B cell (primary cell): ENCODE results near the gene GYPA. TPM values are rescaled to one million over a fixed set of nuclear protein-coding genes. Genes with fewer than 3 reads are reported as not detected.
"Not testable (repeated sequence)": the region's sequence is repeated elsewhere in the genome, so short reads cannot be mapped to it uniquely, and the experiment has no call there.

Experiments
- ATAC-seq: fragments of 200-7000 bp; cut with Tn5 transposase; one replicate; pipeline ENCODE4 v1.10.0; 2021; ENCODE audit warnings: low read depth, mild to moderate bottlenecking, moderate number of reproducible peaks, moderate library complexity
- CTCF ChIA-PET: fragments of 350-600 bp; sonication (Branson Sonifier 250); formaldehyde crosslinking; loops from one replicate; lab custom pipeline; 2021; ENCODE audit warnings: antibody characterized with exemption, inconsistent platforms; lab: Charles Lee
- POLR2A ChIA-PET: fragments of 350-600 bp; sonication (Branson Sonifier 250); formaldehyde crosslinking; loops from one replicate; lab custom pipeline; 2021; ENCODE audit warnings: antibody characterized with exemption; lab: Charles Lee
- DNase-seq: peaks from one replicate; pipeline ENCODE4 v3.0.0; 2013
- H2AFZ ChIP-seq: 2 replicates; pipeline ENCODE4 v1.6.1; 2012; ENCODE audit warnings: mild to moderate bottlenecking, low read depth, low read length; ENCODE audit not compliant: insufficient read depth, poor library complexity, severe bottlenecking
- H3K27ac ChIP-seq, 2 donors: 1 replicate in 1 of 2; 2 replicates in 1 of 2; pipeline ENCODE4 v1.5.1; 2012 to 2013; ENCODE audit warnings: low read length in 2 of 2, mild to moderate bottlenecking in 2 of 2, moderate library complexity in 1 of 2
- H3K27me3 ChIP-seq, 4 experiments: fragments of 200-600 bp in 1 of 4; sonication (generic) in 1 of 4; replicated peaks in 1 of 4; 1 replicate in 2 of 4; 2 replicates in 2 of 4; pipeline versions ENCODE4 v1.6.1 to v1.7.0; 2013 to 2016; ENCODE audit warnings: low read length in 3 of 4, mild to moderate bottlenecking in 2 of 4, mixed read lengths in 1 of 4, moderate library complexity in 1 of 4; ENCODE audit not compliant: insufficient read depth in 4 of 4, control insufficient read depth in 3 of 4; ENCODE audit errors: control extremely low read depth in 1 of 4
- H3K36me3 ChIP-seq, 2 experiments: replicated peaks in 1 of 2; 1 replicate in 1 of 2; 2 replicates in 1 of 2; pipeline versions ENCODE4 v1.6.1 to v1.7.1; 2013; ENCODE audit warnings: low read length in 1 of 2; ENCODE audit not compliant: insufficient read depth in 2 of 2, control insufficient read depth in 1 of 2; ENCODE audit errors: control extremely low read depth in 1 of 2, extremely low read depth in 1 of 2
- H3K4me1 ChIP-seq, 2 donors: fragments of 200-600 bp in 1 of 2; sonication (generic) in 1 of 2; 1 replicate in 1 of 2; 2 replicates in 1 of 2; pipeline versions ENCODE4 v1.5.1 to v1.6.1; 2013 to 2017; ENCODE audit warnings: low read length in 2 of 2; ENCODE audit not compliant: control insufficient read depth in 2 of 2, insufficient read depth in 2 of 2
- H3K4me2 ChIP-seq: replicated peaks from 2 replicates; pipeline ENCODE3; 2012; ENCODE audit warnings: mild to moderate bottlenecking, low read depth, low read length; ENCODE audit not compliant: poor library complexity, severe bottlenecking
- H3K4me3 ChIP-seq, 5 experiments: fragments of 200-600 bp in 1 of 5; sonication (generic) in 1 of 5; 1 replicate in 3 of 5; 2 replicates in 2 of 5; pipeline versions ENCODE4 v1.5.1 to v1.7.0; 2011 to 2016; ENCODE audit warnings: low read length in 4 of 5, mild to moderate bottlenecking in 4 of 5, low read depth in 2 of 5, control low read depth in 1 of 5, moderate library complexity in 1 of 5; ENCODE audit not compliant: insufficient read depth in 1 of 5; ENCODE audit errors: control extremely low read depth in 1 of 5, extremely low read depth in 1 of 5
- H3K79me2 ChIP-seq: fragments of 200-600 bp; sonication (generic); one replicate; pipeline ENCODE4 v1.6.0; 2016; ENCODE audit warnings: low read length; ENCODE audit not compliant: control insufficient read depth, insufficient read depth
- H3K9ac ChIP-seq: fragments of 200-600 bp; sonication (generic); 2 replicates; pipeline ENCODE4 v1.6.1; 2017; ENCODE audit warnings: mild to moderate bottlenecking, low read length, moderate library complexity
- H3K9me3 ChIP-seq, 3 donors: one replicate each; pipeline versions ENCODE4 v1.6.1 to v1.7.1; 2013; ENCODE audit warnings: low read length in 2 of 3; ENCODE audit not compliant: control insufficient read depth in 2 of 3, insufficient read depth in 1 of 3; ENCODE audit errors: control extremely low read depth in 1 of 3
- H4K20me1 ChIP-seq: 2 replicates; pipeline ENCODE4 v1.6.0; 2012; ENCODE audit warnings: mild to moderate bottlenecking, low read length; ENCODE audit not compliant: insufficient read depth, control insufficient read depth, poor library complexity, severe bottlenecking
- H3K27ac Mint-ChIP-seq: one replicate; pipeline ENCODE4 v1.8.0; 2021; ENCODE audit warnings: mixed read lengths
- H3K27me3 Mint-ChIP-seq: one replicate; pipeline ENCODE4 v1.8.0; 2021; ENCODE audit warnings: mixed read lengths
- H3K4me1 Mint-ChIP-seq: one replicate; pipeline ENCODE4 v1.8.0; 2021; ENCODE audit warnings: mixed read lengths
- H3K4me3 Mint-ChIP-seq: one replicate; pipeline ENCODE4 v1.8.0; 2021; ENCODE audit warnings: mixed read lengths
- H3K9me3 Mint-ChIP-seq: one replicate; pipeline ENCODE4 v1.8.0; 2022; ENCODE audit warnings: mixed read lengths; ENCODE audit not compliant: insufficient read depth
- CTCF ChIP-seq: fragments of 200-600 bp; IDR thresholded peaks from one replicate; pipeline ENCODE4 v1.8.0; 2022; ENCODE audit warnings: antibody characterized with exemption, mild to moderate bottlenecking
- EZH2 ChIP-seq: IDR thresholded peaks from 2 replicates; pipeline ENCODE4 v1.6.1; 2012; ENCODE audit warnings: borderline replicate concordance, low read depth, mild to moderate bottlenecking, moderate library complexity, low read length; ENCODE audit not compliant: insufficient read depth, poor library complexity, severe bottlenecking
- WGBS: methylation state at CpG from one replicate; pipeline ENCODE4 v1.1.5; 2013; ENCODE audit warnings: missing lambda C conversion rate; ENCODE audit not compliant: insufficient coverage; 5-methylcytosine and 5-hydroxymethylcytosine counted together
- intact Hi-C: fragments of 100-400 bp; cut with micrococcal nuclease; formaldehyde crosslinking; loops from one replicate; pipeline ENCODE4 v1.10.0; 2022
- polyA plus RNA-seq: library from polyadenylated mRNA; depleted of rRNA; stranded (reverse); fragments of >200 nt; gene quantifications from 2 replicates; pipeline ENCODE4 v1.2.3, GENCODE V29; 2012
- total RNA-seq, 2 donors: library from RNA; stranded (reverse); fragments of 120-200 nt in 1 of 2; gene quantifications; 1 replicate in 1 of 2; 2 replicates in 1 of 2; pipeline versions ENCODE4 v1.2.3 to v1.2.4, GENCODE V29; 2013 to 2022

The GYPA gene
- total and polyA plus RNA-seq, 2 donors (not counting 1 experiment from before 2014, with no cell fraction given), result not detected

GRCh38 chr4:144154044-144154443, 13.5 kb upstream of the GYPA start:
- H3K4me1 Mint-ChIP-seq, result no peaks in the 10 kb centered on the region
- H3K9me3 Mint-ChIP-seq, result peaks cover 4% of the 10 kb centered on the region

GRCh38 chr4:144142690-144143326, 2.3 kb upstream of the GYPA start:
- H3K27ac ChIP-seq, H3K27me3 ChIP-seq, H3K4me1 Mint-ChIP-seq, H3K9me3 Mint-ChIP-seq, H3K4me3 ChIP-seq, H2AFZ ChIP-seq, H3K79me2 ChIP-seq, H3K4me2 ChIP-seq, H3K4me1 ChIP-seq, H3K27ac Mint-ChIP-seq, H3K9me3 ChIP-seq, H3K4me3 Mint-ChIP-seq, H3K27me3 Mint-ChIP-seq, H3K36me3 ChIP-seq, CTCF ChIA-PET, H3K9ac ChIP-seq, intact Hi-C loops, H4K20me1 ChIP-seq, POLR2A ChIA-PET: not testable (repeated sequence)
- DNase-seq (peak; percentile 39), ATAC-seq (peak; percentile 53)
- WGBS, result no CpG with 5 or more reads among the region's 4 CpGs
- peak; percentile 72 for TF ChIP-seq CTCF

More at GRCh38 chr4:144154044-144154443, 13.5 kb upstream of the GYPA start:
- TF ChIP-seq CTCF (no peak), EZH2 (no peak)
- CTCF ChIA-PET, result no interaction called here
- H3K4me3 ChIP-seq, result no peak overlapping the region
- H3K4me1 ChIP-seq, result no peaks in the 10 kb centered on the region
- H3K27me3 Mint-ChIP-seq, result no peaks in the 10 kb centered on the region
- POLR2A ChIA-PET, result no interaction called here
- no peaks in the 10 kb centered on the region for H3K27me3 ChIP-seq
- no peak overlapping the region for H3K9ac ChIP-seq
- no peaks in the 10 kb centered on the region for H3K36me3 ChIP-seq
- WGBS, result no CpG with 5 or more reads among the region's 2 CpGs
- no peak overlapping the region for H3K27ac Mint-ChIP-seq
- no peak overlapping the region for H3K27ac ChIP-seq
- ATAC-seq, result no peak
- H3K9me3 ChIP-seq, result peaks cover 0 to 3% (median 2%) of the 10 kb centered on the region in 3 donors
- H3K79me2 ChIP-seq, result no peaks in the 10 kb centered on the region
- no peak overlapping the region for H3K4me2 ChIP-seq
- DNase-seq, result no peak
- no peak overlapping the region for H2AFZ ChIP-seq
- intact Hi-C loops, result no loop called here
- H3K4me3 Mint-ChIP-seq, result no peak overlapping the region
- no peaks in the 10 kb centered on the region for H4K20me1 ChIP-seq
